B cell (primary cell): ENCODE results near the gene GRPEL1.

Experiments used
- CTCF ChIP-seq: fragments of 200-600 bp; IDR thresholded peaks from one replicate; pipeline ENCODE4 v1.8.0; 2022; ENCODE audit warnings: antibody characterized with exemption, mild to moderate bottlenecking
- EZH2 ChIP-seq: IDR thresholded peaks from 2 replicates; pipeline ENCODE4 v1.6.1; 2012; ENCODE audit warnings: borderline replicate concordance, low read depth, mild to moderate bottlenecking, moderate library complexity, low read length; ENCODE audit not compliant: insufficient read depth, poor library complexity, severe bottlenecking

- TF ChIP-seq CTCF = no peak
- TF ChIP-seq EZH2 = no peak
Measured at GRCh38 chr4:7021355-7021754, 46.5 kb downstream of the GRPEL1 start.
